22Rv1 (cell line): ENCODE results near the gene FABP7.

Source experiments
- ZFX ChIP-seq: fragments of 450-650 bp; IDR thresholded peaks from 2 replicates; pipeline ENCODE4 v1.6.1; 2017; ENCODE audit warnings: antibody characterized with exemption, borderline replicate concordance
- TF ChIP-seq, protein P1 (sequence below): fragments of 450-650 bp; IDR thresholded peaks from 2 replicates; pipeline ENCODE4 v1.5.1; 2017; ENCODE audit warnings: mild to moderate bottlenecking

DNA sequence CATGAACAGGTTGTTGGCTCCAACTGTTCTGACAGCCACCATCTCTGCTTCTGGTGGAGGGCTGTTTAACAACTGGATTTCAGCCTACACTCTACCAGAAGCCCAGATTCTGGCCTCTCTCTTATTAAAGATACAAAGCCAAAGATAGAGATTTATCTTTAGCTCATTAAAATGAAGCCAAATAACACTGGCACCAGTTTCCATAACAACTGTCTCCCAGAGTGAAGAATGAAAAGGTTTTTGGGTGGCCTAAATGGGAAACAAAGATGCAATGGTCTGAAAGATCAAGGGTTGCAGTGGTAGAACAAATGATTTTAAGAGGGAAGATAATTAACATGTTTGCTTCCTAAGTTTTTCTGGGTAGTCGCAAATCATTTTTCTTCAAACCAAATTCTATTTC is 6.4 kb downstream of the FABP7 start:
- TF ChIP-seq, protein P1, sequence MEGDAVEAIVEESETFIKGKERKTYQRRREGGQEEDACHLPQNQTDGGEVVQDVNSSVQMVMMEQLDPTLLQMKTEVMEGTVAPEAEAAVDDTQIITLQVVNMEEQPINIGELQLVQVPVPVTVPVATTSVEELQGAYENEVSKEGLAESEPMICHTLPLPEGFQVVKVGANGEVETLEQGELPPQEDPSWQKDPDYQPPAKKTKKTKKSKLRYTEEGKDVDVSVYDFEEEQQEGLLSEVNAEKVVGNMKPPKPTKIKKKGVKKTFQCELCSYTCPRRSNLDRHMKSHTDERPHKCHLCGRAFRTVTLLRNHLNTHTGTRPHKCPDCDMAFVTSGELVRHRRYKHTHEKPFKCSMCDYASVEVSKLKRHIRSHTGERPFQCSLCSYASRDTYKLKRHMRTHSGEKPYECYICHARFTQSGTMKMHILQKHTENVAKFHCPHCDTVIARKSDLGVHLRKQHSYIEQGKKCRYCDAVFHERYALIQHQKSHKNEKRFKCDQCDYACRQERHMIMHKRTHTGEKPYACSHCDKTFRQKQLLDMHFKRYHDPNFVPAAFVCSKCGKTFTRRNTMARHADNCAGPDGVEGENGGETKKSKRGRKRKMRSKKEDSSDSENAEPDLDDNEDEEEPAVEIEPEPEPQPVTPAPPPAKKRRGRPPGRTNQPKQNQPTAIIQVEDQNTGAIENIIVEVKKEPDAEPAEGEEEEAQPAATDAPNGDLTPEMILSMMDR: no peak
- no peak for TF ChIP-seq ZFX
